ENCODE data around the gene GIT1. TPM values are rescaled to one million over a fixed set of nuclear protein-coding genes. Genes with fewer than 3 reads are reported as not detected.

The GIT1 gene
- total and polyA plus RNA-seq, 2 experiments from 2014 or later: 15.9 to 60.9 TPM

- Histone ChIP-seq H3K36me3 (ENCODE audit: insufficient read depth) (no peaks in the 10 kb centered on the region), H3K27me3 (ENCODE audit: insufficient read depth) (peaks cover 38% of the 10 kb centered on the region), H3K79me2 (replicated peaks; ENCODE audit: insufficient read depth) (no peaks in the 10 kb centered on the region), H3K4me3 (no peak overlapping the region), H3K9me2 (ENCODE audit: insufficient read depth) (no peaks in the 10 kb centered on the region), H3F3A (replicated peaks; ENCODE audit: low read depth) (peaks cover 2% of the 10 kb centered on the region; the same call in 1 of the 2 replicates), H4K20me1 (replicated peaks; ENCODE audit: insufficient read depth) (peaks cover 8% of the 10 kb centered on the region), H2AFZ (no peak overlapping the region), H3K27ac (ENCODE audit: low read depth) (no peak overlapping the region), H3K4me2 (no peak overlapping the region), H3K4me1 (ENCODE audit: insufficient read depth) (peaks cover 7% of the 10 kb centered on the region)
- Mint-ChIP-seq H3K36me3 (ENCODE audit: low read depth) (no peaks in the 10 kb centered on the region; the same call in 2 of the 3 replicates), H3K27ac (no peak overlapping the region), H3K4me1 (peaks cover 8% of the 10 kb centered on the region), H3K27me3 (ENCODE audit: insufficient read depth, low read depth, poor library complexity) (peaks cover 35% of the 10 kb centered on the region), H3K9me3 (no peaks in the 10 kb centered on the region), H3K4me3 (no peak overlapping the region)
- DNase-seq (ENCODE audit: low spot score): no peak
- no peak for ATAC-seq
- TF ChIP-seq ZNF331 (CRISPR knock-in tag; IDR thresholded peaks at IDR 0.05; ENCODE audit: low read depth) (no peak), REST (IDR thresholded peaks at IDR 0.05; ENCODE audit: unreplicated experiment) (no peak), CTCF (conservative IDR thresholded peaks at IDR 0.05; ENCODE audit: low read depth in 2 of 2) (no peak), EZH2 (IDR thresholded peaks at IDR 0.05; ENCODE audit: low read depth, unreplicated experiment) (no peak), NANOG (IDR thresholded peaks at IDR 0.05; ENCODE audit: borderline replicate concordance) (no peak), EZH2phosphoT487 (IDR thresholded peaks at IDR 0.05; ENCODE audit: unreplicated experiment) (no peak), JUNB (IDR thresholded peaks at IDR 0.05; ENCODE audit: unreplicated experiment) (no peak), ETS1 (IDR thresholded peaks at IDR 0.05) (no peak), STAT1 (IDR thresholded peaks at IDR 0.05; ENCODE audit: unreplicated experiment) (no peak), CREB1 (CRISPR knock-in tag; IDR thresholded peaks at IDR 0.05; ENCODE audit: low read depth) (no peak), ZNF114 (CRISPR knock-in tag; IDR thresholded peaks at IDR 0.05) (no peak), POLR2AphosphoS5 (IDR thresholded peaks at IDR 0.05; ENCODE audit: low read depth) (no peak), ZNF462 (CRISPR knock-in tag; IDR thresholded peaks at IDR 0.05) (no peak)
Measured at GRCh38 chr17:29562615-29563014, 26.8 kb downstream of the GIT1 start.

Data from GM23338 (cell line).